ENCODE results near the gene PROSER2.

The PROSER2 gene

GRCh38 chr10:11878776-11879175, 55.6 kb downstream of the PROSER2 start:
- no peaks in the 10 kb centered on the region for H4K20me1 ChIP-seq (ENCODE audit: insufficient read depth, low read length)
- H3K9me3 ChIP-seq (ENCODE audit: insufficient read depth, low read length): no peaks in the 10 kb centered on the region
- no peak overlapping the region for H2AFZ ChIP-seq (ENCODE audit: low read depth, low read length)
- no peaks in the 10 kb centered on the region for H3K4me1 ChIP-seq (ENCODE audit: low read length)
- TF ChIP-seq EZH2phosphoT487 (IDR thresholded peaks at IDR 0.05; ENCODE audit: low read depth) (no peak), CTCF (IDR thresholded peaks at IDR 0.05; ENCODE audit: low read depth, low read length) (no peak)
- no peaks in the 10 kb centered on the region for H3K27me3 ChIP-seq (ENCODE audit: low read depth, low read length)
- H3K79me2 ChIP-seq (ENCODE audit: low read length): no peaks in the 10 kb centered on the region
- no peak overlapping the region for H3K27ac ChIP-seq (ENCODE audit: low read length)
- H3K4me2 ChIP-seq (ENCODE audit: low read length): no peak overlapping the region
- H3K9ac ChIP-seq (ENCODE audit: low read length): no peak overlapping the region
- no peaks in the 10 kb centered on the region for H3K36me3 ChIP-seq (replicated peaks; ENCODE audit: low read depth, low read length)
- H3K4me3 ChIP-seq (ENCODE audit: low read length): no peak overlapping the region

GRCh38 chr10:11879387-11880094, 56.4 kb downstream of the PROSER2 start:
- Histone ChIP-seq H3K4me1 (ENCODE audit: low read length) (no peaks in the 10 kb centered on the region), H3K9ac (ENCODE audit: low read length) (no peak overlapping the region), H3K27ac (ENCODE audit: low read length) (no peak overlapping the region), H3K4me2 (ENCODE audit: low read length) (no peak overlapping the region), H3K36me3 (replicated peaks; ENCODE audit: low read depth, low read length) (no peaks in the 10 kb centered on the region), H2AFZ (ENCODE audit: low read depth, low read length) (no peak overlapping the region), H4K20me1 (ENCODE audit: insufficient read depth, low read length) (no peaks in the 10 kb centered on the region), H3K79me2 (ENCODE audit: low read length) (no peaks in the 10 kb centered on the region), H3K27me3 (ENCODE audit: low read depth, low read length) (no peaks in the 10 kb centered on the region), H3K9me3 (ENCODE audit: insufficient read depth, low read length) (no peaks in the 10 kb centered on the region), H3K4me3 (ENCODE audit: low read length) (no peak overlapping the region)
- no peak for TF ChIP-seq CTCF (IDR thresholded peaks at IDR 0.05; ENCODE audit: low read depth, low read length)
- TF ChIP-seq EZH2phosphoT487 (IDR thresholded peaks at IDR 0.05; ENCODE audit: low read depth): no peak

DNA sequence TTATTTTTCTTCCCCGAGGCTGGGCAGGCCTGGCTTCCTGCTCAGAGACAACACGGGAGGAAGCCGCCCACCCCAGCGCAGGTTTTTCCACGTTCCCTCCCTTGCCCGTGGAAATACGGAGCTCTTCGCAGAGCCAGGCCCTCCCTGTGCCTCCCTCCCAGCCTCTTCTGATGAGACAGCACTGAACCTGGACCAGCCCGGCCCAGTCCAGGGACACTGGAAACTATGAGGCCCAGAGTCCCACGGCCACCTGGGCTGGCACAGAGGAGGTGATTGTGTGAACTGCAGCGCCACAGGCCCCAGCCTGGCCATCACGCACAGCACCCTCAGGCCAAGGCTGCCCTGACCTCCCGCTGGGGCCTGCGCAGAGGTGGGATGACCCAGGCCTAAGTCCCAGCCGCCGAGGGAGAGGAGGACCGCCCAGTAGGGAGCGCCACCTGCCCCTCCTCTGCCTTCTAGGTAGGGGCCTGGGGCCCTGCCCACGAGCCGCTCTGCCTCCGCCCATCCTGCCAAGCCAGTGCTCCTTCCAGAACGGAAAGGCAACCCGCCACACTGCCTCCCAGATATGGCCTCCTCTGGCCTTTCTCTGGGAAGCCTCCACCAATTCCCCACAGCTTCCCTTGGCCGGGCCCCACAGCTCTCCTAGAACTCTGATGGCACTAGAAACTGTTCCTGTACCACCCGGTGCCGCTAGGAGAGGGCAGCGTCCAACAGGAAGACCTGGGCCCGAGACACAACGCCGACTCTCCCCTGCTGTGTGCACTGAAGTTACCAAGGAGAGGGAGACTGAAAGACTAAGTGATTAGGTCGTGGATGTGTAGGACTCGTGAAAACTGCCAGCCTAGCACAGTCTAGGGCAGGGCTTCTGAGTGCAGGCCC, 57.2 kb downstream of the PROSER2 start:
- H3K79me2 ChIP-seq (ENCODE audit: low read length): no peaks in the 10 kb centered on the region
- no peak overlapping the region for H3K4me2 ChIP-seq (ENCODE audit: low read length)
- H3K36me3 ChIP-seq (replicated peaks; ENCODE audit: low read depth, low read length): no peaks in the 10 kb centered on the region
- H3K9me3 ChIP-seq (ENCODE audit: insufficient read depth, low read length): no peaks in the 10 kb centered on the region
- H2AFZ ChIP-seq (ENCODE audit: low read depth, low read length): no peak overlapping the region
- no peak overlapping the region for H3K4me3 ChIP-seq (ENCODE audit: low read length)
- no peaks in the 10 kb centered on the region for H4K20me1 ChIP-seq (ENCODE audit: insufficient read depth, low read length)
- H3K27ac ChIP-seq (ENCODE audit: low read length): no peak overlapping the region
- no peak overlapping the region for H3K9ac ChIP-seq (ENCODE audit: low read length)
- no peaks in the 10 kb centered on the region for H3K27me3 ChIP-seq (ENCODE audit: low read depth, low read length)
- TF ChIP-seq CTCF (IDR thresholded peaks at IDR 0.05; ENCODE audit: low read depth, low read length) (no peak), EZH2phosphoT487 (IDR thresholded peaks at IDR 0.05; ENCODE audit: low read depth) (no peak)
- no peaks in the 10 kb centered on the region for H3K4me1 ChIP-seq (ENCODE audit: low read length)

- Histone ChIP-seq H2AFZ (ENCODE audit: low read depth, low read length) (no peak overlapping the region), H3K4me2 (ENCODE audit: low read length) (no peak overlapping the region)
Measured at GRCh38 chr10:11881030-11881476, 57.9 kb downstream of the PROSER2 start.

More at GRCh38 chr10:11881030-11881476, 57.9 kb downstream of the PROSER2 start:
- Histone ChIP-seq H4K20me1 (ENCODE audit: insufficient read depth, low read length) (no peaks in the 10 kb centered on the region), H3K9me3 (ENCODE audit: insufficient read depth, low read length) (no peaks in the 10 kb centered on the region), H3K36me3 (replicated peaks; ENCODE audit: low read depth, low read length) (no peaks in the 10 kb centered on the region), H3K9ac (ENCODE audit: low read length) (no peak overlapping the region), H3K79me2 (ENCODE audit: low read length) (no peaks in the 10 kb centered on the region), H3K4me3 (ENCODE audit: low read length) (no peak overlapping the region), H3K4me1 (ENCODE audit: low read length) (peaks cover 3% of the 10 kb centered on the region), H3K27ac (ENCODE audit: low read length) (no peak overlapping the region), H3K27me3 (ENCODE audit: low read depth, low read length) (no peaks in the 10 kb centered on the region)
- TF ChIP-seq CTCF (IDR thresholded peaks at IDR 0.05; ENCODE audit: low read depth, low read length) (no peak), EZH2phosphoT487 (IDR thresholded peaks at IDR 0.05; ENCODE audit: low read depth) (no peak)

Measured in OCI-LY3 (cell line).